Liver (tissue), 9 donors: ENCODE results near the gene DNAL4. TPM values are rescaled to one million over a fixed set of nuclear protein-coding genes. Genes with fewer than 3 reads are reported as not detected.

ENCODE experiments used
- DNase-seq: peaks from one replicate; pipeline ENCODE4 v3.0.0-alpha.2; 2017; ENCODE audit warnings: low spot score
- H3K27ac ChIP-seq, 2 donors: one replicate each; pipeline ENCODE4 v1.7.0; 2013; ENCODE audit warnings: inconsistent platforms in 2 of 2, low read length in 2 of 2, control low read depth in 1 of 2, low read depth in 1 of 2, mild to moderate bottlenecking in 1 of 2
- H3K27me3 ChIP-seq, 4 donors: one replicate each; pipeline versions ENCODE4 v1.6.1 to v1.7.0; 2013; ENCODE audit warnings: low read length in 3 of 4, inconsistent platforms in 1 of 4, mild to moderate bottlenecking in 1 of 4, moderate library complexity in 1 of 4; ENCODE audit not compliant: control insufficient read depth in 4 of 4, insufficient read depth in 4 of 4
- H3K36me3 ChIP-seq, 4 donors: one replicate each; pipeline versions ENCODE4 v1.6.1 to v1.7.0; 2013; ENCODE audit warnings: low read length in 3 of 4, mild to moderate bottlenecking in 3 of 4, low read depth in 1 of 4, moderate library complexity in 1 of 4; ENCODE audit not compliant: control insufficient read depth in 4 of 4, insufficient read depth in 3 of 4
- H3K4me1 ChIP-seq, 4 donors: one replicate each; pipeline versions ENCODE4 v1.6.1 to v1.7.0; 2013; ENCODE audit warnings: low read length in 3 of 4, mild to moderate bottlenecking in 3 of 4, moderate library complexity in 1 of 4; ENCODE audit not compliant: control insufficient read depth in 4 of 4, insufficient read depth in 4 of 4
- H3K4me3 ChIP-seq, 3 donors: one replicate each; pipeline versions ENCODE4 v1.6.1 to v1.7.0; 2013; ENCODE audit warnings: low read length in 3 of 3, control low read depth in 1 of 3, low read depth in 1 of 3, mild to moderate bottlenecking in 1 of 3
- H3K9ac ChIP-seq, 2 donors: one replicate each; pipeline ENCODE4 v1.7.0; 2013; ENCODE audit warnings: low read length in 2 of 2, mild to moderate bottlenecking in 2 of 2, moderate library complexity in 2 of 2, control low read depth in 1 of 2, low read depth in 1 of 2
- H3K9me3 ChIP-seq, 4 donors: one replicate each; pipeline versions ENCODE4 v1.6.1 to v1.7.0; 2013; ENCODE audit warnings: low read length in 3 of 4; ENCODE audit not compliant: control insufficient read depth in 4 of 4
- ATF3 ChIP-seq: IDR thresholded peaks from 2 replicates; pipeline ENCODE4 v1.6.1; 2016; ENCODE audit warnings: antibody characterized with exemption
- CTCF ChIP-seq: fragments of 150-350 bp; IDR thresholded peaks from 2 replicates; pipeline ENCODE4 v1.5.1; 2017; ENCODE audit warnings: improper control_type of control experiment, low read depth, low read length; ENCODE audit not compliant: missing input control
- EGR1 ChIP-seq, 2 donors: IDR thresholded peaks; 2 replicates each; pipeline ENCODE4 v1.6.1; 2016 to 2018; ENCODE audit warnings: antibody characterized with exemption in 2 of 2, low read depth in 2 of 2
- FOXA1 ChIP-seq: IDR thresholded peaks from 2 replicates; pipeline ENCODE4 v1.6.1; 2016; ENCODE audit warnings: antibody characterized with exemption
- FOXA2 ChIP-seq: IDR thresholded peaks from 2 replicates; pipeline ENCODE4 v1.6.1; 2016; ENCODE audit warnings: antibody characterized with exemption
- GABPA ChIP-seq, 2 donors: IDR thresholded peaks in 1 of 2; conservative IDR thresholded peaks in 1 of 2; 2 replicates each; pipeline ENCODE4 v1.6.1; 2016; ENCODE audit warnings: antibody characterized with exemption in 2 of 2, mild to moderate bottlenecking in 1 of 2, moderate library complexity in 1 of 2
- HNF4A ChIP-seq, 2 donors: conservative IDR thresholded peaks; 2 replicates each; pipeline ENCODE4 v1.6.1; 2016; ENCODE audit warnings: antibody characterized with exemption in 2 of 2, mild to moderate bottlenecking in 2 of 2
- HNF4G ChIP-seq: IDR thresholded peaks from 2 replicates; pipeline ENCODE4 v1.6.1; 2016; ENCODE audit warnings: antibody characterized with exemption
- JUND ChIP-seq, 2 donors: IDR thresholded peaks; 2 replicates each; pipeline ENCODE4 v1.6.1; 2016; ENCODE audit warnings: antibody characterized with exemption in 2 of 2
- MAX ChIP-seq: IDR thresholded peaks from 2 replicates; pipeline ENCODE4 v1.6.1; 2016; ENCODE audit warnings: antibody characterized with exemption
- NR2F2 ChIP-seq: IDR thresholded peaks from 2 replicates; pipeline ENCODE4 v1.6.1; 2016; ENCODE audit warnings: antibody characterized with exemption
- RAD21 ChIP-seq, 2 donors: IDR thresholded peaks; 2 replicates each; pipeline ENCODE4 v1.6.1; 2016; ENCODE audit warnings: antibody characterized with exemption in 2 of 2, mild to moderate bottlenecking in 2 of 2
- REST ChIP-seq: IDR thresholded peaks from 2 replicates; pipeline ENCODE4 v1.6.1; 2016; ENCODE audit warnings: antibody characterized with exemption, mild to moderate bottlenecking
- RXRA ChIP-seq, 2 donors: IDR thresholded peaks; 2 replicates each; pipeline ENCODE4 v1.6.1; 2017 to 2018; ENCODE audit warnings: antibody characterized with exemption in 2 of 2, mild to moderate bottlenecking in 1 of 2
- SP1 ChIP-seq: IDR thresholded peaks from 2 replicates; pipeline ENCODE4 v1.6.1; 2018; ENCODE audit warnings: antibody characterized with exemption, mild to moderate bottlenecking
- TAF1 ChIP-seq: conservative IDR thresholded peaks from 2 replicates; pipeline ENCODE4 v1.6.1; 2016; ENCODE audit warnings: antibody characterized with exemption, mild to moderate bottlenecking
- YY1 ChIP-seq: IDR thresholded peaks from 2 replicates; pipeline ENCODE4 v1.6.1; 2016; ENCODE audit warnings: antibody characterized with exemption, mild to moderate bottlenecking
- ZBTB33 ChIP-seq: IDR thresholded peaks from 2 replicates; pipeline ENCODE4 v1.6.1; 2016; ENCODE audit warnings: antibody characterized with exemption
- WGBS: extraction: QIAGEN DNeasy Blood & Tissue Kit; methylation state at CpG from one replicate; pipeline ENCODE4 v1.1.7; 2013; 5-methylcytosine and 5-hydroxymethylcytosine counted together
- polyA plus RNA-seq, 2 donors: library from polyadenylated mRNA; stranded (reverse) in 1 of 2; unstranded in 1 of 2; fragments of 200-250 nt in 1 of 2; fragments of >200 nt in 1 of 2; fragmentation: Nextera tagmentation in 1 of 2; extraction: Ambion mirVana in 1 of 2; gene quantifications; one replicate each; pipeline versions ENCODE4 v1.2.1 to v1.2.3, GENCODE V29; 2013 to 2015
- total RNA-seq, 2 donors: library from RNA; depleted of rRNA; stranded (reverse); fragments of >200 nt; gene quantifications; one replicate each; pipeline ENCODE4 v1.2.3, GENCODE V29; 2014
- donor health status: healthy.
- donor health status: healthy.
- donor health status: healthy.
- donor health status: healthy.
- donor health status: healthy.

Gene DNAL4
- total and polyA plus RNA-seq, 4 donors, result 4.0 to 5.6 (median 4.9) TPM

- Histone ChIP-seq H3K4me3 (no peak overlapping the region), H3K36me3 (peaks cover 37 to 62% (median 39%) of the 10 kb centered on the region in 4 donors), H3K27ac (peak overlapping the region; percentile 5 to 24), H3K27me3 (no peaks in the 10 kb centered on the region), H3K4me1 (peaks cover 29 to 69% (median 52%) of the 10 kb centered on the region in 4 donors), H3K9me3 (no peaks in the 10 kb centered on the region), H3K9ac (no peak overlapping the region)
- no peak for DNase-seq
- TF ChIP-seq HNF4A (conservative IDR thresholded peaks at IDR 0.05) (no peak), FOXA1 (no peak), NR2F2 (no peak), GABPA (IDR thresholded peaks at IDR 0.05 in 1 of 2, conservative IDR thresholded peaks at IDR 0.05 in 1 of 2) (no peak), HNF4G (no peak), SP1 (no peak), MAX (no peak), JUND (IDR thresholded peaks at IDR 0.05) (no peak), ZBTB33 (no peak), TAF1 (no peak), RAD21 (IDR thresholded peaks at IDR 0.05) (no peak), FOXA2 (no peak), EGR1 (IDR thresholded peaks at IDR 0.05; ENCODE audit: low read depth in 2 of 2) (no peak), RXRA (IDR thresholded peaks at IDR 0.05) (no peak), ATF3 (no peak), CTCF (no peak), REST (no peak), YY1 (no peak)
- 94% methylated on average over 7 of the region's 7 CpGs for WGBS
Observed at GRCh38 chr22:38735126-38735464, 58.8 kb downstream of the DNAL4 start.
